ENCODE measurements around the gene WBP2. TPM values are rescaled to one million over a fixed set of nuclear protein-coding genes. Genes with fewer than 3 reads are reported as not detected.

WBP2 gene
- polyA plus RNA-seq, 1 donor from 2014 or later, result 21.7 TPM

DNA sequence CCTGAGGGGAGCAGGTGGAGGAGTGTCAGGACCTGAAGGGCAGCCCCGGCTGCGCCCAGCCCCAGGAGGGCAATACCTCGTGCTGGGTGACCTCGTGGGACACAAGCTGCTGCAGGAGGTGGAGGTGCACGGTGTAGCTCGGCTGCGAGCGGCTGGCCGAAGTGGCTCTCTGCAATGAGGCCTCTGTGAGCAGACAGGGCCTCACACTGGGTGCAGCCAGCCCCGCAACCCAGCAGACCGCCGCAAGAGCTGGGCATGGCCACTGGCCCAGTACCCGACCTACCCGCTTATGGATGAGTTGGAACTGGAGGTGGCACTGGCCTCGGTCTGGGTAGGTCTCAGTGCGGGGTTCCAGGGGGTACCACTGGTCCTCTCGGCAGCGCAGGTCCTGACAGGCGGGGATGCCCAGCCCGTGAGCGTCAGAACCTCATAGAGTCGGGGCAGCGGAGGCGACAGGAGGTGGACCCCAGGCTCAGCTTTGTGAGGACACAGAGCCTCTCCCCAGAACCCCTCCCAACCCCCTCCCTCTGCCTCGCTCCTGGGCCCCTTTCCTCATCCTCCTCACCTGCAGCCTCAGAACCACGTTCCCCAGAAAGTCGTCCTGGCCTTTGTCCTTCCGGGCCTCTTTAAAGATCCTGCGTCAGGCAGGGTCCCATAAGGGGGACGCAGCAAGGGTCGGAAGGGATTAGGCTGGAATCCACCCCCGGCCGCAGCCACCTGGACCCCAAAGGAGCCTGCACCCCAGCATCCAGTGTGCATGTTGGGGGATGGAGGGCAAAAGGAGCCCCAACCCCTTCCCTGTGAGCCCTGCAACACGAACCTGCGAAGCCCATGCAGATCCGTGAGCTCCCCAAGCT, 15.0 kb downstream of the WBP2 start:
- no peak overlapping the region for H2AFZ ChIP-seq (ENCODE audit: low read depth, low read length)
- H3K9me2 ChIP-seq (ENCODE audit: insufficient read depth, low read length), result no peaks in the 10 kb centered on the region
- H3K9me3 ChIP-seq (ENCODE audit: low read length), result no peaks in the 10 kb centered on the region
- H3K9ac ChIP-seq (ENCODE audit: low read length), result no peak overlapping the region
- no peak overlapping the region for H3K4me3 ChIP-seq (ENCODE audit: low read length)
- no peaks in the 10 kb centered on the region for H3K36me3 ChIP-seq (ENCODE audit: insufficient read depth, low read length)
- H3K27ac ChIP-seq (ENCODE audit: low read length), result no peak overlapping the region
- H3K79me2 ChIP-seq (replicated peaks; ENCODE audit: insufficient read depth, low read length), result no peaks in the 10 kb centered on the region
- no peak overlapping the region for H3K4me2 ChIP-seq (ENCODE audit: low read length)
- no peaks in the 10 kb centered on the region for H3K27me3 ChIP-seq (ENCODE audit: insufficient read depth, low read depth, low read length)
- no peaks in the 10 kb centered on the region for H3F3A ChIP-seq (ENCODE audit: insufficient read depth, low read length, poor library complexity, severe bottlenecking)
- no peaks in the 10 kb centered on the region for H4K20me1 ChIP-seq (ENCODE audit: insufficient read depth)
- TF ChIP-seq MXI1 (conservative IDR thresholded peaks at IDR 0.05; ENCODE audit: poor library complexity, severe bottlenecking) (no peak), SMC3 (conservative IDR thresholded peaks at IDR 0.05; ENCODE audit: poor library complexity) (no peak), EP300 (conservative IDR thresholded peaks at IDR 0.05; ENCODE audit: poor library complexity, severe bottlenecking) (no peak), TAF1 (IDR thresholded peaks at IDR 0.05; ENCODE audit: low read depth) (no peak), POLR2AphosphoS5 (IDR thresholded peaks at IDR 0.05) (no peak), RAD21 (conservative IDR thresholded peaks at IDR 0.05) (no peak), EZH2 (IDR thresholded peaks at IDR 0.05; ENCODE audit: borderline replicate concordance, insufficient read depth, low read length, poor library complexity, severe bottlenecking) (no peak)
- TF ChIP-seq, protein P1, sequence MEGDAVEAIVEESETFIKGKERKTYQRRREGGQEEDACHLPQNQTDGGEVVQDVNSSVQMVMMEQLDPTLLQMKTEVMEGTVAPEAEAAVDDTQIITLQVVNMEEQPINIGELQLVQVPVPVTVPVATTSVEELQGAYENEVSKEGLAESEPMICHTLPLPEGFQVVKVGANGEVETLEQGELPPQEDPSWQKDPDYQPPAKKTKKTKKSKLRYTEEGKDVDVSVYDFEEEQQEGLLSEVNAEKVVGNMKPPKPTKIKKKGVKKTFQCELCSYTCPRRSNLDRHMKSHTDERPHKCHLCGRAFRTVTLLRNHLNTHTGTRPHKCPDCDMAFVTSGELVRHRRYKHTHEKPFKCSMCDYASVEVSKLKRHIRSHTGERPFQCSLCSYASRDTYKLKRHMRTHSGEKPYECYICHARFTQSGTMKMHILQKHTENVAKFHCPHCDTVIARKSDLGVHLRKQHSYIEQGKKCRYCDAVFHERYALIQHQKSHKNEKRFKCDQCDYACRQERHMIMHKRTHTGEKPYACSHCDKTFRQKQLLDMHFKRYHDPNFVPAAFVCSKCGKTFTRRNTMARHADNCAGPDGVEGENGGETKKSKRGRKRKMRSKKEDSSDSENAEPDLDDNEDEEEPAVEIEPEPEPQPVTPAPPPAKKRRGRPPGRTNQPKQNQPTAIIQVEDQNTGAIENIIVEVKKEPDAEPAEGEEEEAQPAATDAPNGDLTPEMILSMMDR (IDR thresholded peaks at IDR 0.05; ENCODE audit: poor library complexity, severe bottlenecking), result no peak
- TF ChIP-seq, protein P2, sequence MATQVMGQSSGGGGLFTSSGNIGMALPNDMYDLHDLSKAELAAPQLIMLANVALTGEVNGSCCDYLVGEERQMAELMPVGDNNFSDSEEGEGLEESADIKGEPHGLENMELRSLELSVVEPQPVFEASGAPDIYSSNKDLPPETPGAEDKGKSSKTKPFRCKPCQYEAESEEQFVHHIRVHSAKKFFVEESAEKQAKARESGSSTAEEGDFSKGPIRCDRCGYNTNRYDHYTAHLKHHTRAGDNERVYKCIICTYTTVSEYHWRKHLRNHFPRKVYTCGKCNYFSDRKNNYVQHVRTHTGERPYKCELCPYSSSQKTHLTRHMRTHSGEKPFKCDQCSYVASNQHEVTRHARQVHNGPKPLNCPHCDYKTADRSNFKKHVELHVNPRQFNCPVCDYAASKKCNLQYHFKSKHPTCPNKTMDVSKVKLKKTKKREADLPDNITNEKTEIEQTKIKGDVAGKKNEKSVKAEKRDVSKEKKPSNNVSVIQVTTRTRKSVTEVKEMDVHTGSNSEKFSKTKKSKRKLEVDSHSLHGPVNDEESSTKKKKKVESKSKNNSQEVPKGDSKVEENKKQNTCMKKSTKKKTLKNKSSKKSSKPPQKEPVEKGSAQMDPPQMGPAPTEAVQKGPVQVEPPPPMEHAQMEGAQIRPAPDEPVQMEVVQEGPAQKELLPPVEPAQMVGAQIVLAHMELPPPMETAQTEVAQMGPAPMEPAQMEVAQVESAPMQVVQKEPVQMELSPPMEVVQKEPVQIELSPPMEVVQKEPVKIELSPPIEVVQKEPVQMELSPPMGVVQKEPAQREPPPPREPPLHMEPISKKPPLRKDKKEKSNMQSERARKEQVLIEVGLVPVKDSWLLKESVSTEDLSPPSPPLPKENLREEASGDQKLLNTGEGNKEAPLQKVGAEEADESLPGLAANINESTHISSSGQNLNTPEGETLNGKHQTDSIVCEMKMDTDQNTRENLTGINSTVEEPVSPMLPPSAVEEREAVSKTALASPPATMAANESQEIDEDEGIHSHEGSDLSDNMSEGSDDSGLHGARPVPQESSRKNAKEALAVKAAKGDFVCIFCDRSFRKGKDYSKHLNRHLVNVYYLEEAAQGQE (IDR thresholded peaks at IDR 0.05; ENCODE audit: borderline replicate concordance), result no peak

DNA sequence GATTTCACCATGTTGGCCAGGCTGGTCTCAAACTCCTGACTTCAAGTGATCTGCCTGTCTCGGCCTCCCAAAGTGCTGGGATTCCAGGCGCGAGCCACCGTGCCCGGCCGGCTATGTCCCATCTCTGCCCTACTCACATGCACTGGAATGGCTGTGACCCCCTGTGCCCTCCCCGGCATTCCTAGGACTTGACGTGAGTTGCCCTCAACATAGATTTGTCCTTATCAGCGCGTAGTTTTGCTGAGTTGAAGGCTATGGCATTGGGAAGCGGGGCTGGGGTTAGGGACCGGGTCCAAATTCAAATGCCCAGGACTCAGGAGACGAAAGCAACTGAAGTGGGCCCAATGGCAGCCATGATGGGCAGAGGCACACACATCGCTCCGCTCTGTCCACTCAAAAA, 16.7 kb downstream of the WBP2 start:
- Histone ChIP-seq H3K79me2 (replicated peaks; ENCODE audit: insufficient read depth, low read length) (no peaks in the 10 kb centered on the region), H3K27me3 (ENCODE audit: insufficient read depth, low read depth, low read length) (no peaks in the 10 kb centered on the region), H3K4me2 (ENCODE audit: low read length) (no peak overlapping the region), H3K9me3 (ENCODE audit: low read length) (no peaks in the 10 kb centered on the region), H3K9ac (ENCODE audit: low read length) (no peak overlapping the region), H3K9me2 (ENCODE audit: insufficient read depth, low read length) (no peaks in the 10 kb centered on the region), H2AFZ (ENCODE audit: low read depth, low read length) (no peak overlapping the region), H3K27ac (ENCODE audit: low read length) (no peak overlapping the region), H4K20me1 (ENCODE audit: insufficient read depth) (no peaks in the 10 kb centered on the region), H3K4me3 (ENCODE audit: low read length) (no peak overlapping the region), H3K36me3 (ENCODE audit: insufficient read depth, low read length) (no peaks in the 10 kb centered on the region), H3F3A (ENCODE audit: insufficient read depth, low read length, poor library complexity, severe bottlenecking) (no peaks in the 10 kb centered on the region)
- TF ChIP-seq MXI1 (conservative IDR thresholded peaks at IDR 0.05; ENCODE audit: poor library complexity, severe bottlenecking) (no peak), EP300 (conservative IDR thresholded peaks at IDR 0.05; ENCODE audit: poor library complexity, severe bottlenecking) (no peak), TAF1 (IDR thresholded peaks at IDR 0.05; ENCODE audit: low read depth) (no peak), POLR2AphosphoS5 (IDR thresholded peaks at IDR 0.05) (no peak), RAD21 (conservative IDR thresholded peaks at IDR 0.05) (no peak), EZH2 (IDR thresholded peaks at IDR 0.05; ENCODE audit: borderline replicate concordance, insufficient read depth, low read length, poor library complexity, severe bottlenecking) (no peak), SMC3 (conservative IDR thresholded peaks at IDR 0.05; ENCODE audit: poor library complexity) (no peak)
- TF ChIP-seq, protein P2 (IDR thresholded peaks at IDR 0.05; ENCODE audit: borderline replicate concordance), result no peak
- TF ChIP-seq, protein P1 (IDR thresholded peaks at IDR 0.05; ENCODE audit: poor library complexity, severe bottlenecking), result no peak
